A673 (cell line): ENCODE measurements around the gene UMAD1. TPM values are rescaled to one million over a fixed set of nuclear protein-coding genes. Genes with fewer than 3 reads are reported as not detected.

Source experiments
- BruUV-seq: library from RNA; stranded (reverse); fragments of 400-500 nt; replicated peaks from 2 replicates; lab custom pipeline; 2021; lab: Mats Ljungman, UMichigan
- CTCF ChIA-PET: fragments of 300-600 bp; sonication (Branson Sonifier 250); formaldehyde crosslinking; loops from one replicate; lab custom pipeline; 2022; ENCODE audit warnings: antibody characterized with exemption; lab: Charles Lee
- POLR2A ChIA-PET: fragments of 300-600 bp; sonication (Branson Sonifier 250); formaldehyde crosslinking; loops from one replicate; lab custom pipeline; 2022; ENCODE audit warnings: antibody characterized with exemption; ENCODE audit not compliant: low non-redundant PET; lab: Charles Lee
- DNase-seq: peaks from one replicate; pipeline ENCODE4 v3.0.0-alpha.2; 2015; ENCODE audit warnings: low spot score
- H3K27ac ChIP-seq: fragments of 200-600 bp; sonication (generic); 2 replicates; pipeline ENCODE4 v1.5.1; 2016; ENCODE audit warnings: mixed run types, low read depth, mild to moderate bottlenecking, mixed read lengths, antibody characterized with exemption, low read length; ENCODE audit not compliant: poor library complexity, severe bottlenecking
- H3K27me3 ChIP-seq: fragments of 200-600 bp; sonication (generic); replicated peaks from 2 replicates; pipeline ENCODE4 v1.6.1; 2017; ENCODE audit warnings: mixed run types, low read depth, mild to moderate bottlenecking, mixed read lengths, antibody characterized with exemption, low read length; ENCODE audit not compliant: insufficient read depth, poor library complexity
- H3K36me3 ChIP-seq: fragments of 200-600 bp; sonication (generic); 2 replicates; pipeline ENCODE4 v1.6.1; 2016; ENCODE audit warnings: mixed run types, mild to moderate bottlenecking, mixed read lengths, antibody characterized with exemption, low read length; ENCODE audit not compliant: insufficient read depth, poor library complexity, severe bottlenecking
- H3K4me1 ChIP-seq: fragments of 200-600 bp; sonication (generic); 2 replicates; pipeline ENCODE4 v1.6.1; 2017; ENCODE audit warnings: mixed run types, mild to moderate bottlenecking, mixed read lengths, antibody characterized with exemption, low read length; ENCODE audit not compliant: insufficient read depth, poor library complexity, severe bottlenecking
- H3K4me3 ChIP-seq: fragments of 200-600 bp; sonication (generic); 2 replicates; pipeline ENCODE4 v1.5.1; 2016; ENCODE audit warnings: low read depth, mixed run types, mild to moderate bottlenecking, mixed read lengths, low read length; ENCODE audit not compliant: poor library complexity, severe bottlenecking
- H3K9me3 ChIP-seq: fragments of 200-600 bp; sonication (generic); 2 replicates; pipeline ENCODE4 v1.6.1; 2016; ENCODE audit warnings: mixed run types, low read depth, mild to moderate bottlenecking, mixed read lengths, antibody characterized with exemption, low read length; ENCODE audit not compliant: poor library complexity, severe bottlenecking
- EZH2 ChIP-seq: fragments of 200-600 bp; sonication (generic); IDR thresholded peaks from 2 replicates; pipeline ENCODE4 v1.6.1; 2017; ENCODE audit warnings: borderline replicate concordance, low read depth, mild to moderate bottlenecking, mixed read lengths, antibody characterized with exemption, low read length; ENCODE audit not compliant: poor library complexity, severe bottlenecking
- intact Hi-C: fragments of 100-400 bp; cut with micrococcal nuclease; formaldehyde crosslinking; loops from one replicate; pipeline ENCODE4 v1.10.0; 2022; ENCODE audit not compliant: unreplicated experiment
- total RNA-seq: library from RNA; stranded (reverse); gene quantifications from 2 replicates; pipeline ENCODE4 v1.2.3, GENCODE V29; 2021
- TF ChIP-seq, protein P1 (sequence below): fragments of 300-800, 200-600 bp; sonication (generic); conservative IDR thresholded peaks from 2 replicates; pipeline ENCODE4 v1.5.1; 2017; ENCODE audit warnings: low read depth, mild to moderate bottlenecking, antibody characterized with exemption, low read length, moderate library complexity, mixed read lengths

UMAD1 gene
- total RNA-seq, 1 experiment from 2014 or later = 13.5 TPM

DNA sequence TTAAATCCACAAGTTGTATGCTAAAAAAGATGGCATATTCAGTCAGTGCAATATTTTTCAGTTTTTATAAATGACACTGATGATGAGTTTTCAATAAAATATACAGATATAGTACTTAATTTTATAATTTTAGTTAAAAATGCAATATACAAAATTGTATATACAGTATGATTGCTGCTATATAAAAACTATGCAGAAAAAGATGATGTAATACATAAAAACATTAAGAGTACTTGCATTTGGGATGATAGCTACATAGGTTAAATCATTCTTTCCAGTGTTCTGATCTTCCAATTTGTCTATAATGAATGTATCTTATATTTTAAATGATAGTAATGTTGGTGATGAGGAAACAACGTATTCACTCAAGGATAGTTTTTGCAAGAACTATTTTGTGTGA lies 169.8 kb downstream of the UMAD1 start:
- peaks cover 13% of the 10 kb centered on the region for H3K4me1 ChIP-seq
- POLR2A ChIA-PET = no interaction called here
- no peaks in the 10 kb centered on the region for H3K9me3 ChIP-seq
- no peak overlapping the region for H3K27ac ChIP-seq
- no peak for DNase-seq
- BruUV-seq = no TSS peak
- H3K36me3 ChIP-seq = no peaks in the 10 kb centered on the region
- no peaks in the 10 kb centered on the region for H3K27me3 ChIP-seq
- CTCF ChIA-PET = no interaction called here
- no peak for TF ChIP-seq EZH2
- TF ChIP-seq, protein P1, sequence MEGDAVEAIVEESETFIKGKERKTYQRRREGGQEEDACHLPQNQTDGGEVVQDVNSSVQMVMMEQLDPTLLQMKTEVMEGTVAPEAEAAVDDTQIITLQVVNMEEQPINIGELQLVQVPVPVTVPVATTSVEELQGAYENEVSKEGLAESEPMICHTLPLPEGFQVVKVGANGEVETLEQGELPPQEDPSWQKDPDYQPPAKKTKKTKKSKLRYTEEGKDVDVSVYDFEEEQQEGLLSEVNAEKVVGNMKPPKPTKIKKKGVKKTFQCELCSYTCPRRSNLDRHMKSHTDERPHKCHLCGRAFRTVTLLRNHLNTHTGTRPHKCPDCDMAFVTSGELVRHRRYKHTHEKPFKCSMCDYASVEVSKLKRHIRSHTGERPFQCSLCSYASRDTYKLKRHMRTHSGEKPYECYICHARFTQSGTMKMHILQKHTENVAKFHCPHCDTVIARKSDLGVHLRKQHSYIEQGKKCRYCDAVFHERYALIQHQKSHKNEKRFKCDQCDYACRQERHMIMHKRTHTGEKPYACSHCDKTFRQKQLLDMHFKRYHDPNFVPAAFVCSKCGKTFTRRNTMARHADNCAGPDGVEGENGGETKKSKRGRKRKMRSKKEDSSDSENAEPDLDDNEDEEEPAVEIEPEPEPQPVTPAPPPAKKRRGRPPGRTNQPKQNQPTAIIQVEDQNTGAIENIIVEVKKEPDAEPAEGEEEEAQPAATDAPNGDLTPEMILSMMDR = no peak
- no peak overlapping the region for H3K4me3 ChIP-seq
- intact Hi-C loops = no loop called here

DNA sequence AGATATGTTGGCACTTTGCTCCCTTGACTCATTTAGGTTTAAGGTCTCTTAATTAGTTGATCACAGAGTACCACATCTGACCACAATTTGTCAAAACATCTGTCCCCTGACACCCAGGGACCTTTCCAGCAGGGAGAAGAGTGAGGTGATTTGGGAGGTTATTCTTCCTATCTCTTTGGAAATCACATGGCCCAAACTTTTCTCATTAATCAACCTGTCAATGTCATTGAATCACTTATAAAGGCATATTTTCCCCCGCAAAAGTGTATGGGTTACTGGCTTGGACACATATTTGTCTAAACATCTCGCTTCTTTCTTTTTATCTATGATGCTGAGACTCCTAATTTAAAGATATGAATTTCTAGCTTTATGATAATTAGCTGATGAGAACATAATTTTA lies 170.3 kb downstream of the UMAD1 start:
- Histone ChIP-seq H3K27ac (no peak overlapping the region), H3K9me3 (no peaks in the 10 kb centered on the region), H3K36me3 (no peaks in the 10 kb centered on the region), H3K4me3 (no peak overlapping the region), H3K4me1 (peaks cover 13% of the 10 kb centered on the region), H3K27me3 (no peaks in the 10 kb centered on the region)
- TF ChIP-seq, protein P1 = no peak
- no peak for TF ChIP-seq EZH2
- CTCF ChIA-PET = no interaction called here
- BruUV-seq = no TSS peak
- intact Hi-C loops = no loop called here
- POLR2A ChIA-PET = no interaction called here
- DNase-seq = no peak

DNA sequence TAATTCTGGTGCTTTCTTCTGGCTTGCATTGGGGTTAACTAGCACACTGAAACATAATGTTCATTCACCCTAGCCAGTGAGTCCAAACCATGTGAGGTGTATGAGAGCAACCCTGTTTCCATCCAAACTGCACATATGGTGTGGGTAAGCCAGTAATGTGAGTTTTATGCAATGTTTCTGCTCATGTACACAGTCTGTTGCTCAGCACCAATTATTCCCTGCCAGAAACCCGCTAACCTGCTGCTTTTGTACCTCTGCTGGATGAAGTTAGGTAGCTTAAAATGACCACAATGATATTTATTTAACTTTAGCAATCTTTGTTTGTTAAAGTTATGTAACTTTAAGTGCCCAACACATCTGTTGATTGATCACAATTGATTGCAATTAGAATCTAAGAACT lies 171.6 kb downstream of the UMAD1 start:
- Histone ChIP-seq H3K4me3 (no peak overlapping the region), H3K9me3 (no peaks in the 10 kb centered on the region), H3K36me3 (no peaks in the 10 kb centered on the region), H3K4me1 (peaks cover 13% of the 10 kb centered on the region), H3K27me3 (no peaks in the 10 kb centered on the region), H3K27ac (no peak overlapping the region)
- DNase-seq = no peak
- ChIA-PET CTCF (no interaction called here), POLR2A (no interaction called here)
- intact Hi-C loops = no loop called here
- no TSS peak for BruUV-seq
- TF ChIP-seq, protein P1 = no peak
- TF ChIP-seq EZH2 = no peak
